GM12801 (cell line): Measurements from ENCODE around the gene JOSD1.

Experiments used
- CTCF ChIP-seq: IDR thresholded peaks from one replicate; pipeline ENCODE4 v1.5.1; 2011; ENCODE audit warnings: control low read depth; ENCODE audit not compliant: insufficient read length; ENCODE audit errors: extremely low read depth

Gene JOSD1

GRCh38 chr22:38700789-38701628 is at the start of gene JOSD1:
JOSD1 (minus strand) TSS chr22:38700943; CDS start chr22:38699987, 956 bp downstream.
- no peak for TF ChIP-seq CTCF

- TF ChIP-seq CTCF = no peak
Observed at GRCh38 chr22:38750104-38750503, 49.4 kb upstream of the JOSD1 start.

- no peak for TF ChIP-seq CTCF
Observed at GRCh38 chr22:38748487-38749136, 47.9 kb upstream of the JOSD1 start.

- TF ChIP-seq CTCF = no peak
Observed at GRCh38 chr22:38745676-38746460, 45.1 kb upstream of the JOSD1 start.

GRCh38 chr22:38744981-38745380 is 44.2 kb upstream of the JOSD1 start:
- no peak for TF ChIP-seq CTCF

- TF ChIP-seq CTCF = no peak
Observed at GRCh38 chr22:38742176-38742942, 41.6 kb upstream of the JOSD1 start.

GRCh38 chr22:38741576-38741975 is 40.8 kb upstream of the JOSD1 start:
- TF ChIP-seq CTCF = no peak
